Neuronal stem cell (in vitro differentiated cells): ENCODE data around the gene NECTIN2.

Experiments
- DNase-seq: peaks from one replicate; pipeline ENCODE4 v3.0.0-alpha.2; 2013; ENCODE audit warnings: low spot score
- H2AFZ ChIP-seq: one replicate; pipeline ENCODE4 v1.6.1; 2013; ENCODE audit warnings: mild to moderate bottlenecking, low read length, inconsistent platforms
- H2AK5ac ChIP-seq: 2 replicates; pipeline ENCODE4 v1.6.1; 2013; ENCODE audit warnings: low read depth, mild to moderate bottlenecking, inconsistent platforms, low read length, moderate library complexity, mixed read lengths
- H2BK120ac ChIP-seq: 2 replicates; pipeline ENCODE4 v1.6.1; 2013; ENCODE audit warnings: low read depth, mild to moderate bottlenecking, inconsistent platforms, low read length, moderate library complexity, mixed read lengths
- H2BK12ac ChIP-seq: one replicate; pipeline ENCODE4 v1.6.1; 2013; ENCODE audit warnings: low read length, inconsistent platforms
- H2BK15ac ChIP-seq: 2 replicates; pipeline ENCODE4 v1.6.1; 2013; ENCODE audit warnings: mild to moderate bottlenecking, low read length, inconsistent platforms, mixed read lengths
- H2BK5ac ChIP-seq: one replicate; pipeline ENCODE4 v1.6.1; 2013; ENCODE audit warnings: inconsistent platforms, mild to moderate bottlenecking, low read length, moderate library complexity
- H3K14ac ChIP-seq: one replicate; pipeline ENCODE4 v1.6.1; 2013; ENCODE audit warnings: low read length, inconsistent platforms
- H3K18ac ChIP-seq: 2 replicates; pipeline ENCODE4 v1.6.1; 2013; ENCODE audit warnings: low read length, inconsistent platforms
- H3K23ac ChIP-seq: 2 replicates; pipeline ENCODE4 v1.6.1; 2013; ENCODE audit warnings: low read depth, mild to moderate bottlenecking, mixed read lengths, low read length, inconsistent platforms; ENCODE audit not compliant: poor library complexity
- H3K27ac ChIP-seq: replicated peaks from 3 replicates; pipeline ENCODE4 v1.5.1; 2013; ENCODE audit warnings: low read length, inconsistent platforms
- H3K27me3 ChIP-seq, 3 experiments: 2 replicates each; pipeline ENCODE4 v1.6.1; 2013; ENCODE audit warnings: low read length in 3 of 3, mild to moderate bottlenecking in 2 of 3, inconsistent platforms in 1 of 3, low read depth in 1 of 3, mixed read lengths in 1 of 3, moderate library complexity in 1 of 3; ENCODE audit not compliant: control insufficient read depth in 3 of 3, insufficient read depth in 3 of 3
- H3K36me3 ChIP-seq, 2 donors: replicated peaks in 1 of 2; 2 replicates each; pipeline ENCODE4 v1.6.1; 2013; ENCODE audit warnings: low read length in 2 of 2; ENCODE audit not compliant: control insufficient read depth in 2 of 2, insufficient read depth in 2 of 2
- H3K4ac ChIP-seq: 2 replicates; pipeline ENCODE4 v1.6.1; 2013; ENCODE audit warnings: inconsistent platforms, mild to moderate bottlenecking, low read length, moderate library complexity
- H3K4me1 ChIP-seq, 2 donors: 1 replicate in 1 of 2; 2 replicates in 1 of 2; pipeline ENCODE4 v1.6.1; 2013; ENCODE audit warnings: low read length in 2 of 2, low read depth in 1 of 2; ENCODE audit not compliant: control insufficient read depth in 2 of 2, insufficient read depth in 1 of 2
- H3K4me2 ChIP-seq: one replicate; pipeline ENCODE4 v1.6.1; 2013; ENCODE audit warnings: mild to moderate bottlenecking, low read length, inconsistent platforms; ENCODE audit not compliant: insufficient read depth, poor library complexity, severe bottlenecking
- H3K4me3 ChIP-seq, 2 donors: 2 replicates each; pipeline ENCODE4 v1.5.1; 2013; ENCODE audit warnings: low read length in 2 of 2, mild to moderate bottlenecking in 2 of 2, inconsistent platforms in 1 of 2, moderate library complexity in 1 of 2
- H3K79me1 ChIP-seq: one replicate; pipeline ENCODE4 v1.6.1; 2013; ENCODE audit warnings: low read depth, mild to moderate bottlenecking, inconsistent platforms, low read length, moderate library complexity
- H3K9ac ChIP-seq: one replicate; pipeline ENCODE4 v1.6.1; 2013; ENCODE audit warnings: mild to moderate bottlenecking, low read depth, low read length, inconsistent platforms; ENCODE audit not compliant: poor library complexity
- H3K9me3 ChIP-seq, 2 donors: replicated peaks in 1 of 2; 2 replicates each; pipeline versions ENCODE3 to v1.6.1; 2013; ENCODE audit warnings: low read length in 2 of 2, mild to moderate bottlenecking in 2 of 2, inconsistent platforms in 1 of 2, low read depth in 1 of 2, mixed read lengths in 1 of 2, moderate library complexity in 1 of 2; ENCODE audit not compliant: control insufficient read depth in 2 of 2, insufficient read depth in 1 of 2
- H4K8ac ChIP-seq: one replicate; pipeline ENCODE4 v1.6.1; 2013; ENCODE audit warnings: low read depth, mild to moderate bottlenecking, inconsistent platforms, low read length, moderate library complexity
- H4K91ac ChIP-seq: one replicate; pipeline ENCODE4 v1.6.1; 2013; ENCODE audit warnings: low read length, low read depth, mild to moderate bottlenecking, inconsistent platforms; ENCODE audit not compliant: poor library complexity
- WGBS, 2 donors: extraction: QIAGEN DNeasy Blood & Tissue Kit; methylation state at CpG; one replicate each; pipeline ENCODE4 v1.1.7; 2013; ENCODE audit warnings: missing lambda C conversion rate in 2 of 2, mixed read lengths in 1 of 2; ENCODE audit not compliant: insufficient read length in 2 of 2, insufficient replicate concordance in 1 of 2; ENCODE audit errors: extremely low coverage in 2 of 2; 5-methylcytosine and 5-hydroxymethylcytosine counted together

The NECTIN2 gene

GRCh38 chr19:44850641-44851109, 4.6 kb downstream of the NECTIN2 start:
- Histone ChIP-seq H3K9me3 (no peaks in the 10 kb centered on the region), H3K14ac (no peak overlapping the region), H2BK120ac (no peak overlapping the region), H3K9ac (no peak overlapping the region), H2AK5ac (no peak overlapping the region), H3K23ac (peak overlapping the region; percentile 34), H3K4me2 (no peak overlapping the region), H2AFZ (no peak overlapping the region), H2BK5ac (no peak overlapping the region), H4K8ac (no peak overlapping the region), H3K79me1 (peaks cover 15% of the 10 kb centered on the region), H3K18ac (no peak overlapping the region), H3K4me3 (no peak overlapping the region), H3K27ac (no peak overlapping the region), H2BK12ac (no peak overlapping the region), H3K4ac (no peak overlapping the region), H4K91ac (no peak overlapping the region), H3K36me3 (peaks cover 11 to 29% of the 10 kb centered on the region in 2 donors), H3K4me1 (peaks cover 18 to 19% of the 10 kb centered on the region in 2 donors), H3K27me3 (no peaks in the 10 kb centered on the region), H2BK15ac (no peak overlapping the region)
- no CpG with 5 or more reads among the region's 8 CpGs for WGBS, 2 donors
- no peak for DNase-seq

GRCh38 chr19:44851427-44851826, 5.3 kb downstream of the NECTIN2 start:
- Histone ChIP-seq H3K4me2 (no peak overlapping the region), H2BK15ac (no peak overlapping the region), H3K27me3 (no peaks in the 10 kb centered on the region), H3K4me1 (peaks cover 17 to 19% of the 10 kb centered on the region in 2 donors), H3K4me3 (no peak overlapping the region), H2BK12ac (peak overlapping the region; percentile 43), H4K91ac (no peak overlapping the region), H2AFZ (no peak overlapping the region), H3K23ac (peak overlapping the region; percentile 34), H4K8ac (no peak overlapping the region), H3K9ac (peak overlapping the region; percentile 47), H3K9me3 (no peaks in the 10 kb centered on the region), H2BK120ac (no peak overlapping the region), H3K27ac (no peak overlapping the region), H3K4ac (no peak overlapping the region), H3K18ac (peak overlapping the region; percentile 61), H2AK5ac (no peak overlapping the region), H2BK5ac (no peak overlapping the region), H3K14ac (peak overlapping the region; percentile 17), H3K36me3 (peaks cover 11 to 36% of the 10 kb centered on the region in 2 donors), H3K79me1 (peaks cover 18% of the 10 kb centered on the region)
- DNase-seq, result no peak
- no CpG with 5 or more reads among the region's 2 CpGs for WGBS, 2 donors

- Histone ChIP-seq H2BK12ac (no peak overlapping the region), H3K23ac (no peak overlapping the region), H2BK5ac (no peak overlapping the region), H3K4me2 (no peak overlapping the region), H4K91ac (no peak overlapping the region), H4K8ac (no peak overlapping the region), H3K4ac (no peak overlapping the region), H3K27ac (no peak overlapping the region), H3K4me1 (peaks cover 0 to 5% of the 10 kb centered on the region in 2 donors), H3K36me3 (peaks cover 25 to 53% of the 10 kb centered on the region in 2 donors), H3K9ac (no peak overlapping the region), H3K79me1 (peaks cover 24% of the 10 kb centered on the region), H3K9me3 (peaks cover 0 to 2% of the 10 kb centered on the region in 2 donors), H2AK5ac (no peak overlapping the region), H3K18ac (no peak overlapping the region), H2BK15ac (no peak overlapping the region), H3K4me3 (no peak overlapping the region), H2AFZ (no peak overlapping the region), H3K14ac (no peak overlapping the region), H3K27me3 (no peaks in the 10 kb centered on the region), H2BK120ac (no peak overlapping the region)
- DNase-seq, result no peak
- WGBS, 2 donors, result no CpG with 5 or more reads among the region's 1 CpG
These were observed 9.5 kb downstream of the NECTIN2 start for GRCh38 chr19:44855606-44856005.

GRCh38 chr19:44856421-44857083, 10.5 kb downstream of the NECTIN2 start:
- H4K91ac ChIP-seq, result no peak overlapping the region

More at GRCh38 chr19:44856421-44857083, 10.5 kb downstream of the NECTIN2 start:
- Histone ChIP-seq H3K79me1 (peaks cover 16% of the 10 kb centered on the region), H2BK15ac (no peak overlapping the region), H3K27me3 (no peaks in the 10 kb centered on the region), H3K9ac (no peak overlapping the region), H3K4me1 (peaks cover 0 to 2% of the 10 kb centered on the region in 2 donors), H2AFZ (no peak overlapping the region), H4K8ac (no peak overlapping the region), H2BK5ac (no peak overlapping the region), H3K27ac (no peak overlapping the region), H3K18ac (no peak overlapping the region), H3K14ac (no peak overlapping the region), H3K9me3 (peaks cover 0 to 2% of the 10 kb centered on the region in 2 donors), H3K4me3 (no peak overlapping the region), H2BK120ac (no peak overlapping the region), H2AK5ac (no peak overlapping the region), H3K23ac (no peak overlapping the region), H3K4ac (no peak overlapping the region), H3K4me2 (no peak overlapping the region), H2BK12ac (no peak overlapping the region), H3K36me3 (peaks cover 28 to 58% of the 10 kb centered on the region in 2 donors)
- no CpG with 5 or more reads among the region's 10 CpGs for WGBS, 2 donors
- no peak for DNase-seq
